Sciatic nerve (tissue), 2 donors: ENCODE data around the gene HOXB6. TPM values are rescaled to one million over a fixed set of nuclear protein-coding genes. Genes with fewer than 3 reads are reported as not detected.

Source experiments
- ATAC-seq: fragments of 200-7000 bp; cut with Tn5 transposase; one replicate; pipeline ENCODE4 v1.9.1; 2020; ENCODE audit warnings: mild to moderate bottlenecking, moderate library complexity
- DNase-seq: peaks from one replicate; pipeline ENCODE4 v3.0.0-alpha.2; 2020; ENCODE audit warnings: low spot score
- intact Hi-C: fragments of 100-400 bp; cut with DNase I; formaldehyde crosslinking; loops from one replicate; pipeline ENCODE4 v1.14.2; 2022
- total RNA-seq: library from RNA; stranded (reverse); fragmentation: NEBNext Ultra II Directional; extraction: Animal tissue kit (Norgen Biotek cat#: 25700); gene quantifications from one replicate; pipeline ENCODE4 v1.2.1, GENCODE V29; 2021
- donor health status: DM: no; HTN: no; CAD: no.
- donor health status: DM: no; HTN: no; CAD: no.

The HOXB6 gene
- 6.3 TPM for total RNA-seq

GRCh38 chr17:48604770-48605329, at the start of gene HOXB6:
TSS of gene HOXB6 (minus strand) at chr17:48604986. CDS start at chr17:48598150, 6,836 bp downstream.
- DNase-seq (no peak), ATAC-seq (no peak)
- intact Hi-C loops, result no loop called here

- no peak for ATAC-seq
- intact Hi-C loops, result no loop called here
- DNase-seq, result no peak
These were observed 45.0 kb upstream of the HOXB6 start for GRCh38 chr17:48649741-48650140.

- no peak for DNase-seq
- intact Hi-C loops, result no loop called here
- no peak for ATAC-seq
These were observed 43.1 kb upstream of the HOXB6 start for GRCh38 chr17:48647963-48648245.

- no peak for ATAC-seq
- intact Hi-C loops, result no loop called here
- DNase-seq, result no peak
These were observed 42.5 kb upstream of the HOXB6 start for GRCh38 chr17:48647103-48647962.

- intact Hi-C loops, result no loop called here
- no peak for DNase-seq
- no peak for ATAC-seq
These were observed 41.7 kb upstream of the HOXB6 start for GRCh38 chr17:48646183-48647102.

GRCh38 chr17:48645639-48646182, 40.9 kb upstream of the HOXB6 start:
- DNase-seq, result no peak
- no peak for ATAC-seq
- intact Hi-C loops, result no loop called here

- ATAC-seq (no peak), DNase-seq (no peak)
- intact Hi-C loops, result no loop called here
These were observed 40.2 kb upstream of the HOXB6 start for GRCh38 chr17:48644910-48645557.

GRCh38 chr17:48644159-48644558, 39.4 kb upstream of the HOXB6 start:
- no peak for DNase-seq
- ATAC-seq, result no peak
- intact Hi-C loops, result no loop called here

- DNase-seq (no peak), ATAC-seq (no peak)
- intact Hi-C loops, result no loop called here
These were observed 38.9 kb upstream of the HOXB6 start for GRCh38 chr17:48643697-48644012.

- intact Hi-C loops, result no loop called here
- no peak for DNase-seq
- no peak for ATAC-seq
These were observed 38.3 kb upstream of the HOXB6 start for GRCh38 chr17:48642843-48643696.

- DNase-seq (no peak), ATAC-seq (no peak)
- intact Hi-C loops, result no loop called here
These were observed 37.5 kb upstream of the HOXB6 start for GRCh38 chr17:48642059-48642842.

- ATAC-seq (no peak), DNase-seq (no peak)
- intact Hi-C loops, result no loop called here
These were observed 36.8 kb upstream of the HOXB6 start for GRCh38 chr17:48641541-48642058.

- ATAC-seq (no peak), DNase-seq (no peak)
- intact Hi-C loops, result no loop called here
These were observed 36.0 kb upstream of the HOXB6 start for GRCh38 chr17:48640858-48641180.

GRCh38 chr17:48639982-48640857, 35.4 kb upstream of the HOXB6 start:
- ATAC-seq, result no peak
- DNase-seq, result no peak
- intact Hi-C loops, result no loop called here

GRCh38 chr17:48639136-48639535, 34.4 kb upstream of the HOXB6 start:
- no peak for ATAC-seq
- intact Hi-C loops, result no loop called here
- DNase-seq, result no peak

GRCh38 chr17:48637323-48638260, 32.8 kb upstream of the HOXB6 start:
- intact Hi-C loops, result no loop called here
- no peak for ATAC-seq
- no peak for DNase-seq
